K562 (cell line): ENCODE results near the gene MLXIPL. TPM values are rescaled to one million over a fixed set of nuclear protein-coding genes. Genes with fewer than 3 reads are reported as not detected.
A peak's percentile ranks its signal among the peaks of the same experiment; 100 is the strongest.

Experiments
- BRCA1 ChIP-seq, 2 experiments: fragments of 450-650 bp in 1 of 2; sonication (generic) in 1 of 2; formaldehyde crosslinking in 1 of 2; IDR thresholded peaks; 2 replicates each; pipeline versions ENCODE4 v1.5.0 to v1.6.1; 2017 to 2020; ENCODE audit warnings: mild to moderate bottlenecking in 1 of 2, missing genetic modification reagents in 1 of 2
- CCNT2 ChIP-seq: IDR thresholded peaks from 2 replicates; pipeline ENCODE4 v1.6.1; 2011; ENCODE audit warnings: borderline replicate concordance, low read depth, mild to moderate bottlenecking, moderate library complexity, mixed read lengths, low read length; ENCODE audit not compliant: insufficient read length; ENCODE audit errors: extremely low read depth
- CREB5 ChIP-seq: fragments of 250-450 bp; sonication (Bioruptor Pico); IDR thresholded peaks from 2 replicates; pipeline ENCODE4 v1.5.0; 2020; ENCODE audit warnings: mild to moderate bottlenecking
- L3MBTL2 ChIP-seq: fragments of 450-650 bp; IDR thresholded peaks from 2 replicates; pipeline ENCODE4 v1.6.1; 2016; ENCODE audit warnings: mild to moderate bottlenecking, moderate library complexity
- NONO ChIP-seq, 2 experiments: fragments of 200-400 bp in 1 of 2; fragments of 450-650 bp in 1 of 2; formaldehyde crosslinking in 1 of 2; IDR thresholded peaks; 2 replicates each; pipeline ENCODE4 v1.6.1; 2017; ENCODE audit warnings: low read depth in 2 of 2, mild to moderate bottlenecking in 2 of 2, moderate library complexity in 2 of 2, low read length in 1 of 2
- ZBTB26 ChIP-seq: fragments of 450-650 bp; formaldehyde crosslinking; IDR thresholded peaks from 2 replicates; pipeline ENCODE4 v1.4.0; 2022; ENCODE audit warnings: missing genetic modification characterization
- polyA plus RNA-seq, 8 experiments: library from polyadenylated mRNA; depleted of rRNA in 4 of 8; stranded (reverse) in 5 of 8; unstranded in 3 of 8; fragments of >200 nt; fragmentation: Nextera tagmentation in 2 of 8; fragmentation: Illumina TruSeq in 1 of 8; extraction: Ambion mirVana in 2 of 8; extraction: Trizol in 1 of 8; gene quantifications; 2 replicates each; pipeline versions ENCODE4 v1.2.1 to v1.2.3, GENCODE V29; 2011 to 2014; ENCODE audit warnings: inconsistent platforms in 1 of 8, missing spikeins in 1 of 8
- total RNA-seq, 7 experiments: library from RNA; depleted of rRNA in 6 of 7; stranded (reverse); fragments of >200 nt in 6 of 7; fragmentation: Illumina TruSeq in 2 of 7; extraction: Trizol in 2 of 7; gene quantifications; 2 replicates each; pipeline versions ENCODE4 v1.2.1 to v1.2.3, GENCODE V29; 2011 to 2021; ENCODE audit warnings: low replicate concordance in 1 of 7

The MLXIPL gene
- total and polyA plus RNA-seq, 9 of the 15 experiments (the other 6 are each of a cell fraction or from before 2014, with no cell fraction given) = 0.11 to 18.4 (median 1.4) TPM

- TF ChIP-seq L3MBTL2 = peak; percentile 49; the same call in 1 of the 2 replicates
- TF ChIP-seq CCNT2 = peak; percentile 58
- TF ChIP-seq ZBTB26 (CRISPR knock-in tag) = no peak
- no peak for TF ChIP-seq CREB5
- TF ChIP-seq NONO (IDR thresholded peaks at IDR 0.05; ENCODE audit: low read depth in 2 of 2, low read length in 1 of 2) = no peak
- TF ChIP-seq BRCA1 (IDR thresholded peaks at IDR 0.05) = no peak
- TF ChIP-seq BRCA1 (CRISPR knock-in tag; IDR thresholded peaks at IDR 0.05) = no peak
Measured at GRCh38 chr7:73622909-73623797, 1.2 kb downstream of the MLXIPL start (continued).
